ENCODE results near the gene CCDC196. TPM values are rescaled to one million over a fixed set of nuclear protein-coding genes. Genes with fewer than 3 reads are reported as not detected.

The CCDC196 gene
- total RNA-seq, 1 experiment from 2014 or later = not detected

Other genes starting within 250 kb of the CCDC196 start
- 11.6 and 13.4 TPM in 2 replicates for gene GPHN, start 21.8 kb downstream of the CCDC196 start, total RNA-seq (2014; rRNA removed; shearing (Covaris generic))